Subcutaneous adipose tissue (tissue), 4 donors: Measurements from ENCODE around the gene SPAG17. TPM values are rescaled to one million over a fixed set of nuclear protein-coding genes. Genes with fewer than 3 reads are reported as not detected.

Experiments
- CTCF ChIP-seq: fragments of 450-650 bp; IDR thresholded peaks from one replicate; pipeline ENCODE4 v1.5.1; 2016; ENCODE audit warnings: low read depth, mild to moderate bottlenecking, control low read depth, antibody characterized with exemption, moderate library complexity
- total RNA-seq, 4 donors: library from RNA; depleted of rRNA; stranded (reverse); fragments of >200 nt; gene quantifications; one replicate each; pipeline ENCODE4 v1.1.0, GENCODE V29; 2016

The SPAG17 gene
- total RNA-seq, 4 donors from 2014 or later, result 0.82 to 2.7 (median 1.6) TPM

- no peak for TF ChIP-seq CTCF
These were observed 265.7 kb downstream of the SPAG17 start for GRCh38 chr1:117919376-117919775.

GRCh38 chr1:117911051-117911450 lies 274.0 kb downstream of the SPAG17 start:
- no peak for TF ChIP-seq CTCF

- no peak for TF ChIP-seq CTCF
These were observed 280.0 kb downstream of the SPAG17 start for GRCh38 chr1:117905019-117905418.

GRCh38 chr1:117904485-117904884 lies 280.5 kb downstream of the SPAG17 start:
- TF ChIP-seq CTCF, result no peak
